HG03066 (cell line): ENCODE results near the gene ASB13.
"Not testable (repeated sequence)": the region's sequence is repeated elsewhere in the genome, so short reads cannot be mapped to it uniquely, and the experiment has no call there.

Experiments
- ATAC-seq: cut with Tn5 transposase; IDR thresholded peaks from one replicate; pipeline ENCODE4 v1.9.1; 2021; ENCODE audit warnings: low read depth; ENCODE audit not compliant: unreplicated experiment

Gene ASB13

DNA sequence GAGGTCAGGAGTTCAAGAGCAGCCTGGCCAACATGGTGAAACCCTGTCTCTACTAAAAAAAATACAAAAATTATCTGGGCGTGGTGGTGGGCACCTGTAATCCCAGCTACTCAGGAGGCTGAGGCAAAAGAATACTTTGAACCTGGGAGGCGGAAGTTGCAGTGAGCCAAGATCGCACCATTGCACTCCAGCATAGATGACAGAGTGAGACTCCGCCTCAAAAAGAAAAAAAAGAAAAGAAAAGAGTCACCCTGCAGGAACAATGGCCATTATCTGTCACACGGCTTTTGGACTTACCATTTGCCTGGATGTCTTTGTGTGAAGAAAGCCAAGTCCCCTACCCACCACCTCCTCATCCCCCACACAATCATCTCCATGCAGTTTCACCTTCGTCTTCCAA lies 73.0 kb downstream of the ASB13 start:
- ATAC-seq = not testable (repeated sequence)

DNA sequence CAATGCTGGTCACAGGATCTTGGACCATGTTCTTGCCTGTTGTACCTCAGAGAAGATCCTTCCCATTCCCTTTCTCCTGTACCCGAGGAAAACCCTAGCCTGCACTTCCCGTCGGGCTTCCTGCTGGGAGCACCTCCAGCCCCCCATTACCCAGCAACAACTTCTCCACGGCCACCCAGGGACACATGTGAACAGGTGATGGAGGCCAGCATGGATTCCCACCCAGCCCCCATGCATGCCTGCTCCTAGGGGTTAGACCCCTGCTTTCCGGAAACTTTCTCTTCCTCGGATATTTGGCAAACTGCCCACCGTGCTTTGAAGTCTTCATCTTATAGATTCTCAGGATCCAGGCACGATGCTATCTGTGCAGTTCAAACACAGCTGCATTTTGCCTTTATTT lies 74.3 kb downstream of the ASB13 start:
- ATAC-seq = no peak

DNA sequence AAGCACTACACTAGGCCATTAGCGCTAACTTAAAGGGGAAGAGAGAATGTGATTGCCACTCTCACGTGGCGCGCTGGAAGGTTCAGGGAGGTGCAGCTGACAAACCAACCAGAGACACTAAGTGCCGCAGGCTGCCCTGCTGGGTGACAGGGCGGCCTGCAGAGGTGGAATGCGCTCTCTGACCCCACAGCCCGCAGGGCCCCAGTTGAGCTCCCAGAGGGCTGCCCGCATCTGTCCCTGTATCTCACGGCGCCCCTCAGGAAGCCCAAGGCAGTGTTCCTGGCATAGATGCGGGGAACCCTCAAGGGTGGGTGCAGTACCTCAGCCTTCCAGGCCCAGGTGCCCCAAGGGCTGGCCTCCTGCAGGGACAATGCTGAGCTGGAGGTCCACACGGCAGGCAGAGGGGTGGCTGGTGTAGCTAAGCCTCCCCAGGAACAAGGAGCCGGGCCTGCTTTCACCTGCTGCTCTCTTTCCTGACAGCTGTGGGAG lies 75.0 kb downstream of the ASB13 start:
- no peak for ATAC-seq

DNA sequence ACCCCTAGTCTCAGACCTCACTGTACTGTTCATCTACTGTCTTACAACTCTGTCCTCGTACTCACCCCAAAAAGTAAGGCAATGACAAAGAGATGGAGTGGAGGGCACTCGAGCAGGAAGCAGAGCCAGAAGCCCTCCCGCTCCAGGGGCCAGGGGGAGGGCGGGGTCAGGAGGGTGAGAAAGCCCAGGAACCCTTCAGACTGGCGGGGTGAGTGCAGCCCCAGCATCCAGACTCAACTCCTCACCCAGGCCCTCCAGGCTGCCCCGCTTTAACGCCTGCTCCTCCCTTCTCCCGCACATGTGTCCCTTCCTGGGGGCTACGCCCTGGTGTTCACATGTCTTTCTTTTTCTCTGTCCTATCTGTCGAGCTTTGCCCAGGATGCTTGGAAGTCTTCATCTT lies 75.6 kb downstream of the ASB13 start:
- ATAC-seq = no peak

DNA sequence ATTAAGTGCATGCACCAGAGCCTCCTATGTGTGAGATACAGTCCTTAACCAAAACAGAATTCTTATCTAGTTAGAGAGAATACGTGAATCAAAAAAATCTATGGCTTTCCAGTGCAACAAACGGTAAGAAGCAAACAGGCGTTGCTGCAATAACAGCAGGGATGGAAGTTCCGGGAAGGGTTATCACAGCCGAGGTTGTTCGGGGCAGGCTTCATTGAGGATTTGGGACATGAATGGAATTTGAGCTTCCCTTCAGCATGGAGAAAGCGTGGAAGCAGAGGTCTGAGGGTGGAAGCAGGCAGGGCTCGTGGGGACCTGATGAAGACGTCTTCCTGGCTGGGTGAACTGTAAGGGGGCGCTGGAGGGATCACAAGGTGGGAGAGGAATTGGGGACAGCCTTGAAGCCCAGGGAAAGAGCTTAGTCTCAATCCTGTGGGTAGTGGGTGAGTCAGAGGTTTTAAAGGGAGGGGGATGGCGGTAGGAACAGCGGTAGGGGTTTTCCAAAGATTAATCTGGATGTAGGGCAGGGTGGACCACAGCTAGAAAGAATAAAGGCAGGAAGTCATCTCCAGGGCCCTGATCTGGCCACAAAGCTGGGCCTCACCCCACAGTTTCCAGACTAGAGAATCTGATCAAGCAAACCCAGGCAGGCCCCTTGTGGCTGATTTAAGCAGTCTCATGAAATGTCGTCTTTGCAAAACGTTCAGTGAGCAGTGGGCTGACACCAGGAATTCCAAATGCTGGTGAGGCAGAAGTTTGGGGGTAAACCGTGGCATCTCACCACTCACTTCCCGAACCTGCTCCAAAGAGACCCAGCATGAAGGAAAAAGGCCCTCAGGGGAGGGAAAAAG lies 76.5 kb downstream of the ASB13 start:
- ATAC-seq = no peak

DNA sequence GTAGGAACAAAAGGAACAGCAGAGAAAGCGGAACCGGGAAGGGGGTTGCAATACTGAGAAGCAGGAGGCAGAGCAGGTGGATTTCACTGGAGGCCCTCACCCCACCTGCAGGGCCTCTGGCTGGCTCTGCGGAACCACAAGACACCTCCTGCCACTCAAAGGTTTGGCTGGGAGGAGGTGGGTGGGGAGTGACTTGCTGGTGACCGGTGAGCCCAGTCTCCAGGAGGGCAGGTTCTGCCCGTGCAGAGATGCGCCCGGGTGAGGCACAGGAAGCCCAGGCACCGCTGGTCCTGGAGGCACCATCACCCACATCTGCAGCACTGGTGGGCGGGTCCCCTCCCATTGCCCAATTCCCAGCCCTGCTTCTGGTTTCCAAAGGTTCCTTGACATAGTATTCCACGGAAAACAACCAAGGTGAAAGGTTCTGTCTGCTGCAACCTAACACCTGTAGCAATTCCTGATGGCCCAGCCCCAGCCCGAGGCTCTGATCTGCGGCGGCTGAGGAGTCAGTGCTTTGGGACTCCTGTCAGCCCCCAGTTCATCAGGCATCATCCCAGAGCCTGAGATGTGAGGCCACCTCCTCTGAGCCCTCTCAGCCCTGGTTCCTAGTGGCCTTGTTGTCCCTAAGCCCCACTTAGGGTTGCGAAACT lies 77.3 kb downstream of the ASB13 start:
- no peak for ATAC-seq
